Pancreas (tissue), 10 donors: ENCODE measurements around the gene TRPV5. TPM values are rescaled to one million over a fixed set of nuclear protein-coding genes. Genes with fewer than 3 reads are reported as not detected.

Experiments used
- ATAC-seq, 4 donors: fragments of 200-7000 bp; cut with Tn5 transposase; one replicate each; pipeline versions ENCODE4 v1.8.0 to v1.9.1; 2020; ENCODE audit warnings: mild to moderate bottlenecking in 4 of 4, moderate library complexity in 4 of 4
- DNase-seq, 6 donors: peaks; one replicate each; pipeline ENCODE4 v3.0.0-alpha.2; 2020
- FAIRE-seq: peaks from 2 replicates; lab custom pipeline; 2012; peaks lifted over from hg19 to GRCh38; lab: Jason Lieb, UNC
- H3K27ac ChIP-seq, 4 donors: fragments of 200-600 bp; sonication (generic); 1 replicate in 3 of 4; 2 replicates in 1 of 4; pipeline versions ENCODE4 v1.5.0 to v1.8.0; 2020
- H3K27me3 ChIP-seq, 4 donors: fragments of 200-600 bp; one replicate each; pipeline ENCODE4 v1.8.0; 2021
- H3K36me3 ChIP-seq, 3 donors: fragments of 200-600 bp; sonication (generic) in 1 of 3; one replicate each; pipeline versions ENCODE4 v1.5.0 to v1.8.0; 2020 to 2021
- H3K4me1 ChIP-seq, 3 donors: fragments of 200-600 bp; one replicate each; pipeline ENCODE4 v1.8.0; 2021
- H3K4me3 ChIP-seq, 4 donors: fragments of 200-600 bp; sonication (generic) in 2 of 4; one replicate each; pipeline versions ENCODE4 v1.5.0 to v1.8.0; 2020 to 2021
- H3K9me3 ChIP-seq, 4 donors: fragments of 200-600 bp; one replicate each; pipeline ENCODE4 v1.8.0; 2021
- WGBS, 2 donors: extraction: QIAGEN DNeasy Blood & Tissue Kit; methylation state at CpG; one replicate each; pipeline ENCODE4 v1.1.7; 2013; 5-methylcytosine and 5-hydroxymethylcytosine counted together
- intact Hi-C, 3 donors: fragments of 100-400 bp; cut with DNase I; formaldehyde crosslinking; loops; one replicate each; pipeline versions ENCODE4 v1.11.1 to v1.14.2; 2022
- polyA plus RNA-seq, 2 donors: library from polyadenylated mRNA; stranded (reverse); fragments of 200-250 nt; gene quantifications; one replicate each; pipeline ENCODE4 v1.2.3, GENCODE V29; 2013
- total RNA-seq, 6 donors: library from RNA; stranded (reverse); fragmentation: NEBNext Ultra II Directional in 4 of 6; extraction: Animal tissue kit (Norgen Biotek cat#: 25700) in 4 of 6; gene quantifications; one replicate each; pipeline versions ENCODE4 v1.2.1 to v1.2.4, GENCODE V29; 2021 to 2023
- TF ChIP-seq, protein P1 (sequence below), 4 donors: fragments of 200-600 bp; sonication (generic) in 3 of 4; IDR thresholded peaks; one replicate each; pipeline versions ENCODE4 v1.5.0 to v1.8.0; 2021; ENCODE audit warnings: antibody characterized with exemption in 4 of 4
- donor health status: healthy with polysubstance abuse.
- donor health status: DM: no; HTN: no; CAD: no; lungs with moderate emphysema.
- donor health status: DM: no; HTN: no; CAD: no.
- donor health status: control.
- donor health status: control.
- donor health status: Bipolar disorder and iron deficiency.
- donor health status: DM: yes; HTN: yes; CAD: no.
- donor health status: DM: no; HTN: no; CAD: no.
- donor health status: DM: no; HTN: no; CAD: no.
- donor health status: DM: yes; HTN: yes; CAD: no.

TRPV5 gene
- total and polyA plus RNA-seq, 8 donors, result 0.06 to 0.08 TPM; not detected in 6

DNA sequence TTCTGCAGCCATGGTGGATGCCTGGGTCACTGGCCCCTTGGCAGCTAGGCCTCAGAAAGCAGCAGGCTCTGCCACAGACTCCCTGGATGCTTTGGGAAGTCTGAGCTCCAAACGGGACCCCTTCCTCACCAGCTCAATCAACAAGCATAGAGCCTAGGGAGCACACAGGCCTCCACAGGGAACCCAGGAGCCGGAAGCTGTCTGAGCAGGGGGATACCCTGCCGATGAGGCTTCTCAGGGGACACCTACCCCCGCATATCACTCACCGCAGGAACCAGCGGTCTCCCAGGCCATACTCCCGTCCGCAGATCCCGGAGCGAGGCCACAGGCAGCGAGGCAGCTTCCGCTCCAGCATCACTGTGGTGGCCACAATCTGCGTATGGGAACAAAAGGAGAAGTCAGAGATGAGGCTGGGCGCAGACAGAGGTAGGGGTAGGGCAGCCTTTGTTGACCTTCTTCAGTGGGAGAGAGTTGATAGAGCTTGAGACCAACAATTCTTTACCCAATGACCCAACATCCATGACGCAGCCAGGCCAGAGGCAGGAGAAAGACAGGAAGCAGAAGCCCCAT is 61.4 kb downstream of the TRPV5 start:
- intact Hi-C loops, result loop anchor here in 2 of 3 donors (10.0 kb wide), 2 partner anchors 133 to 343 kb away; no protein-coding TSS in a partner anchor

DNA sequence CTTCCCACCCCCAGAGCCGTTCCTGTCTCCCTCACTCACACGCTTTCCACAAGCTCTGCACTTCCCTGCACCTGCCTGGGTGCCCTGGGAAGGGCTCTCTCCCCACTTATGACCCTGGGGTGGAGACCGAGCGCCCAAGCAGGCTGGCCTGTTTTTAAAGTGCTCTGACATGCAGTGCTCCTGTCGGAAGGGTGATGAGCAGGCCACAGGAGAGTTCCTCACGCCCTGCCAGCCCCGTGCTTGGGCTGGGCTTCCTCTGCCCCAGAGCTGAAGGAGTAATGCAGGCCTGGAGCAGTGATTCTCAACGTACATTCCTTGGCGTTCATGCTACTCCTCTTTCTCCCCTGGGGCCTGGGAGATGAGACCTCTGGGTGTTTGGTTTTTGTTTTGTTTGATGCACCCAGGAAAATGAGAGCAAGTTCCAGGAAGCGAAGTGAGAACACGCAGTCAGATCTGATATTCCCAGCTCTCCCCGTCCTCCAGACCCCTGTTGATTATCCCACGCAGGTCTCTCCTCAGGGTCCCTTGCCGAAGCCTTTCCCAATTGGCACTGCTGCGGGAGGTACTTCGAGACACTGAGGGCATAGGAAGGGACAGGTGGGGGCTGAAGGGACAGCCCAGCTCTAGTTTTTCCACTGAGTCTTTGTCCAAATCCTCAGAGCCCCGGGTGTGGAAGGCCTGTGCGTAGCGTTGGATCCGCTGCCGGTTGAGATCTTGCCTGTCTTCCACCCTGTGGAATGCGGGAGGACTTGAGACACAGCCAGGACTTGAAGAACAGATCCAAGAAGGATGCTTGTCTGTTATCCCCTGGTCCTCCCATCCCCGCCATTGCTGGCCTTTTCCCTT is 62.1 kb downstream of the TRPV5 start:
- H3K36me3 ChIP-seq, result peaks cover 0 to 14% (median 0%) of the 10 kb centered on the region in 3 donors
- no peaks in the 10 kb centered on the region for H3K9me3 ChIP-seq
- 82 to 85% methylated on average over 23 of the region's 23 CpGs for WGBS, 2 donors
- FAIRE-seq (no peak), DNase-seq (peak in 2 of 6 donors; percentile 27 to 37), ATAC-seq (no peak)
- intact Hi-C loops, result loop anchor here in 2 of 3 donors (10.0 kb wide), 2 partner anchors 133 to 343 kb away; no protein-coding TSS in a partner anchor
- no peaks in the 10 kb centered on the region for H3K4me1 ChIP-seq
- no peak overlapping the region for H3K27ac ChIP-seq
- no peak overlapping the region for H3K4me3 ChIP-seq
- TF ChIP-seq, protein P1, sequence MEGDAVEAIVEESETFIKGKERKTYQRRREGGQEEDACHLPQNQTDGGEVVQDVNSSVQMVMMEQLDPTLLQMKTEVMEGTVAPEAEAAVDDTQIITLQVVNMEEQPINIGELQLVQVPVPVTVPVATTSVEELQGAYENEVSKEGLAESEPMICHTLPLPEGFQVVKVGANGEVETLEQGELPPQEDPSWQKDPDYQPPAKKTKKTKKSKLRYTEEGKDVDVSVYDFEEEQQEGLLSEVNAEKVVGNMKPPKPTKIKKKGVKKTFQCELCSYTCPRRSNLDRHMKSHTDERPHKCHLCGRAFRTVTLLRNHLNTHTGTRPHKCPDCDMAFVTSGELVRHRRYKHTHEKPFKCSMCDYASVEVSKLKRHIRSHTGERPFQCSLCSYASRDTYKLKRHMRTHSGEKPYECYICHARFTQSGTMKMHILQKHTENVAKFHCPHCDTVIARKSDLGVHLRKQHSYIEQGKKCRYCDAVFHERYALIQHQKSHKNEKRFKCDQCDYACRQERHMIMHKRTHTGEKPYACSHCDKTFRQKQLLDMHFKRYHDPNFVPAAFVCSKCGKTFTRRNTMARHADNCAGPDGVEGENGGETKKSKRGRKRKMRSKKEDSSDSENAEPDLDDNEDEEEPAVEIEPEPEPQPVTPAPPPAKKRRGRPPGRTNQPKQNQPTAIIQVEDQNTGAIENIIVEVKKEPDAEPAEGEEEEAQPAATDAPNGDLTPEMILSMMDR (IDR thresholded peaks at IDR 0.05), result no peak
- H3K27me3 ChIP-seq, result no peaks in the 10 kb centered on the region

More for the DNA sequence above, 61.4 kb downstream of the TRPV5 start:
- DNase-seq (peak in 1 of 6 donors; percentile 50), FAIRE-seq (no peak), ATAC-seq (no peak)
- Histone ChIP-seq H3K9me3 (no peaks in the 10 kb centered on the region), H3K4me1 (no peaks in the 10 kb centered on the region), H3K27me3 (no peaks in the 10 kb centered on the region), H3K4me3 (no peak overlapping the region), H3K27ac (no peak overlapping the region), H3K36me3 (peaks cover 0 to 20% (median 0%) of the 10 kb centered on the region in 3 donors)
- TF ChIP-seq, protein P1 (IDR thresholded peaks at IDR 0.05), result no peak
- WGBS, 2 donors, result 77 to 86% methylated on average over 15 of the region's 15 CpGs

DNA sequence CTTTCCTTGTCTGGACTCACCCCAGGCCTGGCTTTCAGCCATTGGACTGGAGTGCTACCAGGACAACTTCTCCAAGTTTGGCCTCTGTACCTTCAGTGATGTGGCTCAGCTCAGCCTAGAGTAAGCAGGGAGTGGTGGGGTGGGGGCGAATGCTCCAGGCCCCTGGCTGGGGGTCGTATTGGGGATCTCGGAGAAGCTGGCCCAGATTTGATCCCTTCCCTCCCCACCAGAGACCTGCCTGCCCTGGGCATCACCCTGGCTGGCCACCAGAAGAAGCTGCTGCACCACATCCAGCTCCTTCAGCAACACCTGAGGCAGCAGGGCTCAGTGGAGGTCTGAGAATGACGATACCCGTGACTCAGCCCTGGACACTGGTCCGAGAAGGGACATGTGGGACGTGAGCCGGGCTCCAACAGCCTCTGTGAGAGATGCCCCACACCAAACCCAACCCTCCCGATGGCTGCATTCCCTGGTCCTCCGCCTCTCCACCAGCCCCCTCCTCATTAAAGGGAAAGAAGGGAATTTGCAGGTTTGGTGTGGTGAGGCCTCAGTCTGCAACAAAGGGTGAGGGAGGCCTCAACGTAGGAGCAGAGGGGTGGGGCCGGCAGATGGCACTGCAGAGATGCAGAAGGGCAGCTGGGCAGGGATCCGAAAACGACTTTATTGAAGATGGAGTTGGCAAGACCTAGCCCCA is 62.8 kb downstream of the TRPV5 start:
- 73 to 74% methylated on average over 14 of the region's 14 CpGs for WGBS, 2 donors

DNA sequence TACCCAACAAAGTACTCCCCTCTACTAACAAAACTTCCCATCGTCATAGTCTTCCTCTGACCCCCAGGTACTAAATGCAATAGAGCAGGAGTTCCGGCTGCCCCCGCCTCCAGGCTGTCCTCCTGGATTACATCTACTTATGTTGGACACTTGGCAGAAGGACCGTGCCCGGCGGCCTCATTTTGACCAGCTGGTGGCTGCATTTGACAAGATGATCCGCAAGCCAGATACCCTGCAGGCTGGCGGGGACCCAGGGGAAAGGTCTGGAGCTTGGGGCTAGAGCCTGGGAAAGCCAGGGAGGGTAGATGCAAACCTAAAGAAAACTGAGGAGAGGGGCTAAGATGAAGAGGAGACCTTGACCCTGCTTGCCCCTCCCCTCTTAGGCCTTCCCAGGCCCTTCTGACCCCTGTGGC is 63.4 kb downstream of the TRPV5 start:
- TF ChIP-seq, protein P1 (IDR thresholded peaks at IDR 0.05), result no peak
- H3K27ac ChIP-seq, result no peak overlapping the region
- ATAC-seq, result no peak
- no peak for FAIRE-seq
- no peaks in the 10 kb centered on the region for H3K27me3 ChIP-seq
- intact Hi-C loops, result loop anchor here in 2 of 3 donors (10.0 kb wide), 2 partner anchors 135 to 345 kb away; no protein-coding TSS in a partner anchor
- H3K36me3 ChIP-seq, result peaks cover 0 to 4% (median 0%) of the 10 kb centered on the region in 3 donors
- 62 to 67% methylated on average over 8 of the region's 8 CpGs for WGBS, 2 donors
- DNase-seq, result peak in 1 of 6 donors; percentile 60
- H3K4me1 ChIP-seq, result no peaks in the 10 kb centered on the region
- H3K9me3 ChIP-seq, result no peaks in the 10 kb centered on the region
- no peak overlapping the region for H3K4me3 ChIP-seq

More for the DNA sequence above, 62.8 kb downstream of the TRPV5 start:
- Histone ChIP-seq H3K4me1 (no peaks in the 10 kb centered on the region), H3K36me3 (peaks cover 0 to 9% (median 0%) of the 10 kb centered on the region in 3 donors), H3K27ac (no peak overlapping the region), H3K9me3 (no peaks in the 10 kb centered on the region), H3K4me3 (no peak overlapping the region), H3K27me3 (no peaks in the 10 kb centered on the region)
- TF ChIP-seq, protein P1 (IDR thresholded peaks at IDR 0.05), result no peak
- DNase-seq (peak in 1 of 6 donors; percentile 51), ATAC-seq (no peak), FAIRE-seq (no peak)
- intact Hi-C loops, result loop anchor here in 2 of 3 donors (10.0 kb wide), 2 partner anchors 134 to 344 kb away; no protein-coding TSS in a partner anchor
